Kidney (tissue), 14 donors: Measurements from ENCODE around the gene PSMD2. TPM values are rescaled to one million over a fixed set of nuclear protein-coding genes. Genes with fewer than 3 reads are reported as not detected.
A peak's percentile ranks its signal among the peaks of the same experiment; 100 is the strongest.

Experiments used
- DNase-seq, 5 donors: peaks; one replicate each; pipeline ENCODE4 v3.0.0-alpha.2; 2013 to 2020
- FAIRE-seq: peaks from 2 replicates; lab custom pipeline; 2012; peaks lifted over from hg19 to GRCh38; lab: Jason Lieb, UNC
- H3K27ac ChIP-seq, 2 donors: one replicate each; pipeline ENCODE4 v1.7.0; 2013; ENCODE audit warnings: low read depth in 2 of 2, low read length in 2 of 2, inconsistent platforms in 1 of 2
- H3K27me3 ChIP-seq: one replicate; pipeline ENCODE4 v1.7.1; 2013; ENCODE audit warnings: low read length, inconsistent platforms; ENCODE audit not compliant: control insufficient read depth, insufficient read depth
- H3K36me3 ChIP-seq, 3 donors: one replicate each; pipeline versions ENCODE4 v1.7.0 to v1.7.1; 2013; ENCODE audit warnings: low read length in 3 of 3, control low read depth in 1 of 3, inconsistent platforms in 1 of 3; ENCODE audit not compliant: insufficient read depth in 3 of 3, control insufficient read depth in 2 of 3
- H3K4me1 ChIP-seq, 3 donors: one replicate each; pipeline versions ENCODE4 v1.7.0 to v1.7.1; 2013; ENCODE audit warnings: low read length in 3 of 3, inconsistent platforms in 1 of 3, low read depth in 1 of 3; ENCODE audit not compliant: control insufficient read depth in 2 of 3, insufficient read depth in 2 of 3
- H3K4me3 ChIP-seq, 3 donors: one replicate each; pipeline versions ENCODE4 v1.7.0 to v1.8.1; 2013; ENCODE audit warnings: low read length in 3 of 3, control low read depth in 1 of 3, inconsistent platforms in 1 of 3
- H3K9ac ChIP-seq, 3 donors: one replicate each; pipeline versions ENCODE4 v1.7.0 to v1.7.1; 2013; ENCODE audit warnings: low read length in 3 of 3, control low read depth in 1 of 3, inconsistent platforms in 1 of 3
- H3K9me3 ChIP-seq, 3 donors: one replicate each; pipeline versions ENCODE4 v1.7.0 to v1.7.1; 2013; ENCODE audit warnings: low read length in 3 of 3, control low read depth in 1 of 3, inconsistent platforms in 1 of 3; ENCODE audit not compliant: control insufficient read depth in 2 of 3, insufficient read depth in 1 of 3
- CTCF ChIP-seq: IDR thresholded peaks from 3 replicates; pipeline ENCODE4 v1.5.1; 2012; ENCODE audit warnings: mild to moderate bottlenecking, moderate library complexity, borderline replicate concordance; ENCODE audit not compliant: insufficient read depth; ENCODE audit errors: extremely low read depth
- intact Hi-C: fragments of 100-400 bp; cut with DNase I; formaldehyde crosslinking; loops from one replicate; pipeline ENCODE4 v1.11.1; 2022
- polyA plus RNA-seq: library from polyadenylated mRNA; stranded (reverse); fragments of 350-450 nt; fragmentation: Illumina TruSeq; extraction: RNeasy Lipid Tissue Mini Kit (QIAGEN cat#74804); gene quantifications from one replicate; pipeline ENCODE4 v1.2.3, GENCODE V29; 2014; ENCODE audit warnings: low read depth, low replicate concordance; ENCODE audit not compliant: insufficient read depth
- total RNA-seq: library from RNA; stranded (reverse); fragmentation: NEBNext Ultra II Directional; extraction: Animal tissue kit (Norgen Biotek cat#: 25700); gene quantifications from one replicate; pipeline ENCODE4 v1.2.1, GENCODE V29; 2021
- donor health status: control.
- donor health status: control.
- donor health status: control.
- donor health status: control.
- donor health status: control.
- donor health status: DM: yes; HTN: yes; CAD: no.
- donor health status: Normal renal cell carcinoma (clear cell type).

PSMD2 gene
- total and polyA plus RNA-seq, 2 donors from 2014 or later, result 104 to 149 TPM

GRCh38 chr3:184316792-184317191 is 17.8 kb downstream of the PSMD2 start:
- H3K36me3 ChIP-seq, result peaks cover 0 to 25% (median 19%) of the 10 kb centered on the region in 3 donors
- H3K27me3 ChIP-seq, result no peaks in the 10 kb centered on the region
- FAIRE-seq, result no peak
- peak overlapping the region in 2 of 3 donors; percentile 79 to 90 for H3K4me3 ChIP-seq
- no peaks in the 10 kb centered on the region for H3K9me3 ChIP-seq
- H3K9ac ChIP-seq, result peak overlapping the region in 1 of 3 donors; percentile 87
- intact Hi-C loops, result no loop called here
- peaks cover 0 to 34% (median 24%) of the 10 kb centered on the region in 3 donors for H3K4me1 ChIP-seq
- TF ChIP-seq CTCF, result no peak
- no peak overlapping the region for H3K27ac ChIP-seq
- DNase-seq, result no peak

- Histone ChIP-seq H3K4me1 (peaks cover 0 to 34% (median 24%) of the 10 kb centered on the region in 3 donors), H3K4me3 (peak overlapping the region in 2 of 3 donors; percentile 79 to 90), H3K9me3 (no peaks in the 10 kb centered on the region), H3K27ac (no peak overlapping the region), H3K36me3 (peaks cover 0 to 29% (median 23%) of the 10 kb centered on the region in 3 donors), H3K9ac (peak overlapping the region in 1 of 3 donors; percentile 87), H3K27me3 (no peaks in the 10 kb centered on the region)
- FAIRE-seq, result no peak
- DNase-seq, result no peak
- intact Hi-C loops, result no loop called here
- no peak for TF ChIP-seq CTCF
Observed at GRCh38 chr3:184317201-184317600, 18.2 kb downstream of the PSMD2 start.

GRCh38 chr3:184320104-184320445 is 21.0 kb downstream of the PSMD2 start:
- Histone ChIP-seq H3K9ac (no peak overlapping the region), H3K27me3 (no peaks in the 10 kb centered on the region), H3K4me1 (peaks cover 0 to 34% (median 24%) of the 10 kb centered on the region in 3 donors), H3K36me3 (peaks cover 0 to 56% (median 46%) of the 10 kb centered on the region in 3 donors), H3K27ac (peak overlapping the region; percentile 56 to 72), H3K4me3 (no peak overlapping the region), H3K9me3 (no peaks in the 10 kb centered on the region)
- DNase-seq (peak in 1 of 5 donors; percentile 99), FAIRE-seq (no peak)
- intact Hi-C loops, result no loop called here
- TF ChIP-seq CTCF, result peak; percentile 17

- Histone ChIP-seq H3K4me3 (no peak overlapping the region), H3K27ac (no peak overlapping the region), H3K4me1 (peaks cover 0 to 24% (median 19%) of the 10 kb centered on the region in 3 donors), H3K27me3 (no peaks in the 10 kb centered on the region), H3K9ac (no peak overlapping the region), H3K9me3 (no peaks in the 10 kb centered on the region), H3K36me3 (peaks cover 5 to 71% (median 61%) of the 10 kb centered on the region in 3 donors)
- no peak for DNase-seq
- no peak for TF ChIP-seq CTCF
- no peak for FAIRE-seq
- intact Hi-C loops, result no loop called here
Observed at GRCh38 chr3:184321666-184322065, 22.6 kb downstream of the PSMD2 start.
